Fibroblast of upper back skin (primary cell): ENCODE data around the gene MRGPRX2.
A peak's percentile ranks its signal among the peaks of the same experiment; 100 is the strongest.

Experiments used
- DNase-seq: peaks from one replicate; pipeline ENCODE4 v3.0.0-alpha.2; 2013

Gene MRGPRX2

GRCh38 chr11:19073454-19074415, 13.2 kb upstream of the MRGPRX2 start:
- DNase-seq, result no peak

DNA sequence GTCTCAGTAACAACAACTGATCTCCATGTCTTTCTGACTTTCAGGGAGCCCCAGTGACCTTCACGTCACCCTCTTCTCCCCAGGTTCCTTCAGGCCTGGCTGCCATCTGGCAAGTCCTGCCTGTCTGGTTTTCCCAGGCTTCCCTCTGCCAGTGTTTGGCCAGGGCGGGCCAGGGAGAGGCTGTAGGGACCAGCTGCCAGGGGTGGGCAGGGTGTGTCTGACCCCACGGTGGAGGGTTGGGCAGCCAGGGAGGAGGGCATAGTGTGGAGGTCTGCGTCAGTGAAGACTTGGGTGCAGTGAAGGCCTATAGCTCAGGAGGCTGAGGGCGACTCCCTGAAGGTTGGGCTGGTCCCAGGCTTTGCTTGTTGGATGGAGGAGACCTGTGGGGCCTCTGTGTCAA, 11.9 kb upstream of the MRGPRX2 start:
- no peak for DNase-seq

- peak; percentile 85 for DNase-seq
Measured at GRCh38 chr11:19071255-19071654, 10.7 kb upstream of the MRGPRX2 start.

DNA sequence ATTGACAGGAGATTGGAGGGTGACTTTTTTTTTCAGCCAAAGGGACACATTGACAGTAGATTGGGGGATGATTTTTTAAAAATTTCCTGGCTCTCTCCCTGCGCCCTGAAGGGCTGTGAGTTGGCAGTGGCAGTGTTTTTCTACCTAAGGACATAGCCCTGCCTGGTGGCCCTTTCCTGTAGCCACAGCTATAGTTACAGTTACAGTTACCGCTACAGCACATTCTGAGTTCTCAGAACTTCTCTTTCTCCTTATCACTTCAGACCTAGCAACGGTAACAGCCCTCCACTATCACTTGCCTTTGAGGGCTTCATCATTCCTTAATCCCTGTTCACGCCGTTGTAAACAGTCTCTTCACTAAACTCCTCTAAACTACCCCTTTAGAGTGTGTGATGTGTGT, 684 bp downstream of the MRGPRX2 start:
- no peak for DNase-seq

- DNase-seq, result no peak
Measured at GRCh38 chr11:19055905-19056304, 4.6 kb downstream of the MRGPRX2 start.

DNA sequence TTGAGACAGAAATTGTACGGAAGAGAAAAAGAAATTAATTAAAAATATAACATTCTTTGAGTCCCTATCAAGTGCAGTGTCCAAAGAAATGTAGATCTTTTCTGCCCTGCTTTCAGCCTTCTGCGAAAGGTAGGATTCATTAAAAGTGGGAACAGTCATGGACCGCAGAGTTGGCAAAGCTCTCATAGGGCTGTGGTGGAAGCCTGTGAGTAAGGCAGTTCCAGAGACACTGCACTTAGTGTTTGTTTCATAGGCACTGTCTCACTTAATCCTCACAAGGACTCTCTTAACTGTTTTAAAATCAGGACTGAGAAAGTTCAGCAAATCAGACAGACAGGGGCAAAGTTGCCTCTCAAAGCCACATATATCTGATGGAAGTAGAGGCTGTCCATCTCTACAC, 5.5 kb downstream of the MRGPRX2 start:
- no peak for DNase-seq

GRCh38 chr11:19053909-19054308, 6.6 kb downstream of the MRGPRX2 start:
- no peak for DNase-seq

- no peak for DNase-seq
Measured at GRCh38 chr11:19050281-19050680, 10.2 kb downstream of the MRGPRX2 start.

DNA sequence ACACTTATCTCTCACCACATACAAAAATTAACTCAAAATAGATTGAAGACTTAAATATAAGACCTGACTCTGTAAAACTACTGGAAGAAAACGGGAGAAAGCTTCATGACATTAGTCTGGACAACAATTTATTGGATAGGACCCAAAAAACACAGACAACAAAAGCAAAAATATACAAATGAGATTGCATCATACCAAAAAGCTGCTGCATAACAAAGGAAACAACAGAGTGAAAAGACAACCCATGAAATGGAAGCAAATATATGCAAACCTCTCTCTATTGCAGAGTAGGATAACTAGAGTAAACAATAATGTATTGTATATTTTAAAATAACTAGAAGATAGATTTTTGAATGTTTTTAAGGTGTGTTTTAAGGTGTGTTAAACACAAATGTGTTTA, 11.2 kb downstream of the MRGPRX2 start:
- DNase-seq, result no peak

- DNase-seq, result no peak
Measured at GRCh38 chr11:19040051-19040450, 20.5 kb downstream of the MRGPRX2 start.

- no peak for DNase-seq
Measured at GRCh38 chr11:19039409-19039808, 21.1 kb downstream of the MRGPRX2 start.

DNA sequence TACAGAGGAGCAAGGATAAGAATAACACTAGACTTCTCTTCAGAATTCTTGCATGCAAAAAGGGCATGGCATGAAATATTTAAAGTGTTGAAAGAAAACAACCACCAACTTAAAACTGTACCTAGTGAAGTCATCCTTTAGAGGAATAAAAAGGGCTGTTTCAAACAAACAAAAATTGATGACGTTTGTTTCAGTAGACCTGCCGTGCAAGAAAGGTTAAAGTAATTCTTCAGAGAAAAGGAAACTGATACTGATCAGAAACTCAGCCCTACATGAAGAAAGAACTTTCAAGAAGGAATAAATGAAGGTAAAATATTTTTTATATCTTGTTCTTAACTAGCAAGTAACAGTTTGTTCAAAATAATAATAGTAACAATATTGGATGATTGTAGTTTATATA, 27.5 kb downstream of the MRGPRX2 start:
- no peak for DNase-seq

DNA sequence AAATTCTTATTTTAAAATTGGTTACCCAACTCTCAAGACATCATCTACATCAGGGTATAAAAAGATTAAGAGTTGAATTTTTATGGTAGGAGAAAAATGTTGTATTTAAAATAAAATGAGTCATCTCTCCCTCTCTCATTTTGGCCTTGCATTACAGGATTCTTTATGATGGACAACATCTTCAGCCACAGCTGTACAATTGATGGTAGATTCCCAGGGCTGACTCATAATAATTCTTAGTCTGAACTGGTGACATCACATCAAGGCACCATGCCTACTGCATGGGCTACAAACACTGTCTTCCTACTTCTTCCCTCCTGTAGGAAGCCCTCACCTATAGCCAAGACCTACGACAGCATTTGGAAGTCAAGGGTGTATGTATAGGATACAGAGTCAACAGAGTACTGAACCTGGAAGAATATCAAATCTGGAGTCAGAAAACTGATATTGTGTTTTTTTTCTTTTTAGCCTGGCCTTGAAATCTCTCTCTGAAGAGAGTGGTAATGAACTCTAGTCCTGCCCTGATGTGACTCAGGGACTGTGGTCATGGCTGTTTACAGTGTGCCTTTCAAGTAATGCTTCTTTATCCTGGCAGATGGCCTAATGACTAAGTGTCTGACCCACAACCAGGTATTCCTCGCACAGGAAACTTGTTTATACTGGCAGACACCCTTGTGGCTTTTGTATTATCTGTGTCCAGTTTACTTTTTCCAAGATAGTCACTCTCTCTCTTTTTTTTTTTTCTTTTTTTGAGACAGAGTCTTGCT, 32.5 kb downstream of the MRGPRX2 start:
- DNase-seq, result peak; percentile 22

DNA sequence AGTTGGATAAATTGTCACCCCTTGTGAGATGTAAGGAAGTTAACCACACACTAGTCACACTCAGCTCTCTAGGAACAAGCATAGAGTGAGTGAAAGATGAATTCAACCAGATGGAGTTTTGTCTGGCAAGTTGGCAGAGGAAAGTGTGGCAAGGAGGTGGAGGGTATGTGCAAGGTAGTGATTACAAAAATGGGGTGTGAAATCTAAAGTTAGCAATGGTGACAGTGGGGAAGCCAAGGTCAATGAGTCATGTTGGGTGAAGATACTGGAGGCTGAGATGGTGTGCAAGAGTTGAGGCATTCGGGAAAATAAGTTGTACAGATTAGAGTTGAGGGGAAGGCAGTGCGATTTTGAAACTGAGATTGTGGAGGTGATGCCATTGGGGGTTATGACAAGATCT, 33.7 kb downstream of the MRGPRX2 start:
- no peak for DNase-seq

DNA sequence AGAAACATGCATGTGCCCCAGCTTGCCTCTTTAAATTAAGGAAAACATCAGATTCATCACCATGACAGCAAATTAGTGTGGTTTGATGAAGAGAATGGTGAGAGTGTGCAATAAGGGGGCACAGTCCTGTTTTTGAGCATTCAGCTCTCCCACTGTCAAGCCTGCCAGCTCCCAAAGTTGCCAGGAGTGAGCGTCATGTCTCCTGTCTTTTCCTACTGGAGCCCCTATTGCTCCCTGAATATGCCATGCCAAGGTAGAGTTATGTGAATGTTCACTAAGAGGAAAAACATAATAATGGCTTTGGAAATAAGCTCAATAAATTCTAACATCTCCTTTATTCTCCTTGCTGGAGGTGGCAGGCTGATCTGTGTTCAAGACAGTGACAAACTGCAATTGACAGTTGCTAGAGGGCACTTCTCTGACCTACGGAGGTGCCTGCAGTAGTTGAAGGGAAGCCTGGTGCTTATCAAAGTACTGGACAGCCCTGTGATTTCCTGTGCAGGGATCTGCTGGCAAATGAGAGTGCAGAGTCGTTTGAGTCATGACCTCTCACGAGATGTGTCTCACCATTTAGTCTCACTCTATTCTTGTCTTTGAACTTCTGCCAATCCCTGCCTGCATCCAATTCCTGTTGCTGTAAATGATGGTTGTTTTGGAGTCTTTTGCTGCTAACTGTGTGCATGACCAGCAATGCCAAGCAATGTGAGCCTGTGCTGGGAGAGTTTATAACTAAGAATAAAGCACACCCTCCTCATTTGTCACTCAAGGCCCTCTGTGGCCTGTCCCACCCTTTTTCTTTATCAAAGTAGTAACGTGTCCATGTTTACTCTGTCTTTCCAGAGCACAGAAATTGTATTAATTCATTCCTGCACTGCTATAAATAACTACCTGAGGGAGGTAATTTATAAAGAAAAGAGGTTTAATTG, 34.8 kb downstream of the MRGPRX2 start:
- DNase-seq, result no peak

DNA sequence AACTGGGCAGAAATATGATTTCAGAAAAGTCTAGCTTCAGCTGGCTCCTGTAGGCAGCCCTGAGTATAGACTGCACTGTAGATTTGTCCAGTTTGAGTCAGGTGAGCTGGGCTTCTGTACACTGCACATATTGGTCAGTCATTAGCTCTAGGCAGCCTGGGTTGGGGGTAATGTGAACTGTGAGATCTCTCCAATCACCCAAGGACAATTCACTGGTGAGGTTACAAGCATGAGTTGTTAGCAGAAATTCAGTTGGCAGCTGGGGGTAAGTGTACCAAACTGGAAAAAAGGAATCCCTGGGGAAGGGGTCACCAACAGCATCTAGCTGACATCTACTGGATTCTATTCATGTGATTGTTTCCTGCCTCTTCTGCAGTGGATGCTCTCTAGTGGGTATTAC, 39.7 kb downstream of the MRGPRX2 start:
- DNase-seq, result no peak

DNA sequence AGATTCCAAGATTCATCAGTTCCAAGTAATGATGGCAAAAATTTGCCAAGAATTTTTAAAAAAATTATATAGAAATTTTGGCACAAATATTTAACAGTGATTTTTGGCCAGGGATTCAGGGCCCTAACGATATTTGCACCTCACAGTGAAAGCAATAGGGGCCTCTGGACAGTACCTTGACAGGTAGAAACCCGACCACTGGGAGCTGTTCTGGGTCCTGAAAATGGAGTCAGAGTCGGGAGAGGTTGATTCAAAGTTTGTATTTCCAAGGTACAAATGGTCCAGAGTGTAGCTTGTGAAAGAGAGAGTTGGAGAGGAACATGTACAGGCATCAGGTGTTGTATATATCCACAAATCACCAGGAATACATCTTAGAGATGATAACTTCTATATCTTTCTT, 41.6 kb downstream of the MRGPRX2 start:
- no peak for DNase-seq

DNA sequence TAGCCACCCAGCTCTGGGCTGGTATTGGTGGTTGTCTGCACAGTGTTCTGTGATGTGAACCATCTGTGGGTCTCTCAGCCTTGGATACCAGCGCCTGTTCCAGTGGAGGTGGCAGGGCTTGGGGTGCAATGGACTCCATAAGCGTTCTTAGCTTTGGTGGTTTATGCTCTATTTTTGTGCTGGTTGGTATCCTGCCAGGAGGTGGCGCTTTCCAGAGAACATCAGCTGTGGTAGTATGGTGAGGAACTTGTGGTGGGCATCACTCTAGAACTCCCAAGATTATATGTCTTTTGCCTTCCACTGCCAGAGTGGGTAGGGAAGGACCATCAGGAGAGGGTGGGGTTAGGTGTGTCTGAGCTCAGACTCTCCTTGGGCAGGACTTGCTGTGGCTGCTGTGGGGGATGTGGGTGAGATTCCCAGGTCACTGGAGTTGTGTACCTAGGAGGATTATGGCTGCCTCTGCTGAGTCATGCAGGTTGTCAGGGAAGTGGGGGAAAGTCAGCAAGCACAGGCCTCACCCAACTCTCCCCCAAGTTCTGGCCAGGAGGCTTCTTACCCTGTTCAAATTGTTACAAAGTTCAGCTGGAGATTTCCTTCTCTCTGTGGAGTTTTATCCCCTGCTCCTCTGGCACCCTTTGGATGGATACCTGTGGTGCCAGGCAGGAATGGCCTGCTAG, 47.2 kb downstream of the MRGPRX2 start:
- DNase-seq, result no peak

DNA sequence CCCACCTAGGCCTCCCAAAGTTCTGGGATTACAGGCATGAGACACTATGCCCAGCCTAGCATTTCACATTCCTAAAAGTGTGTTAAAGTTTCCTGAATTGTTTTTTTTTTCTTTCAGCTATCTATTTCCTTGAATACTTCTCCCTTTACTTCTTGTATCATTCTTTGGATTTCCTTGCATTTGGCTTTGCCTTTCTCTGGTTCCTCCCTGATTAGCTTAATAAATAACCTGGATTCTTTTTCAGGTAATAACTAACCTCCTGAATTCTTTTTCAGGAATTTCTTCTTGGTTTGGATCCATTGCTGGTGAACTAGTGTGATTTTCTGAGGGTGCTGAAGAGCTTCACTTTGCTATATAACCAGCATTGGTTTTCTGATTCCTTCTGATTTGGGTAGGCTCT, 47.9 kb downstream of the MRGPRX2 start:
- DNase-seq, result no peak
